ENCODE data around the gene TUBB1. TPM values are rescaled to one million over a fixed set of nuclear protein-coding genes. Genes with fewer than 3 reads are reported as not detected.

The TUBB1 gene
- total RNA-seq (not detected), polyA plus RNA-seq (ENCODE audit: insufficient read depth, low read depth, low replicate concordance) (0.17 TPM)
- long read RNA-seq, donor 1 = 0 reads
- long read RNA-seq, donor 2, partial matches to known transcripts = 166 of 1,573 reads
- long read RNA-seq, donor 2, other reads (novel, unspliced or antisense) = 1,406 of 1,573 reads
- long read RNA-seq, donor 3 = 0 reads
- long read RNA-seq, donor 4, partial matches to known transcripts = 0 of 1 reads
- long read RNA-seq, donor 4, other reads (novel, unspliced or antisense) = 0 of 1 reads
- long read RNA-seq, donor 5 = 0 reads
- long read RNA-seq, donor 6, partial matches to known transcripts = 4,089 of 4,097 reads
- long read RNA-seq, donor 6, other reads (novel, unspliced or antisense) = 7 of 4,097 reads
- long read RNA-seq, donor 7 = 0 reads
- long read RNA-seq, donor 8, partial matches to known transcripts = 0 of 2 reads
- long read RNA-seq, donor 8, other reads (novel, unspliced or antisense) = 0 of 2 reads
- long read RNA-seq, donor 9, partial matches to known transcripts = 0 of 1 reads
- long read RNA-seq, donor 9, other reads (novel, unspliced or antisense) = 0 of 1 reads
- long read RNA-seq, donor 10 = 0 reads

- FAIRE-seq (no peak), DNase-seq (no peak)
- intact Hi-C loops (cut with DNase I) = no loop called here
- no peaks in the 10 kb centered on the region for H3K9me3 ChIP-seq (ENCODE audit: control insufficient read depth in 2 of 3, insufficient read depth in 1 of 3, low read length in 3 of 3)
- H3K27ac ChIP-seq (ENCODE audit: low read depth in 2 of 2, low read length in 2 of 2) = no peak within 1 kb of the TSS
- no peak for TF ChIP-seq CTCF (IDR thresholded peaks at IDR 0.05; ENCODE audit: borderline replicate concordance, extremely low read depth, insufficient read depth)
- H3K4me3 ChIP-seq (ENCODE audit: low read length in 3 of 3) = no peak within 1 kb of the TSS
- peaks cover 0 to 7% (median 1%) of the 10 kb centered on the region in 3 donors for H3K36me3 ChIP-seq (ENCODE audit: control insufficient read depth in 2 of 3, insufficient read depth in 3 of 3, low read length in 3 of 3)
- H3K27me3 ChIP-seq (ENCODE audit: control insufficient read depth, insufficient read depth, low read length) = no peaks in the 10 kb centered on the region
- no peak within 1 kb of the TSS for H3K9ac ChIP-seq (ENCODE audit: low read length in 3 of 3)
- no peaks in the 10 kb centered on the region for H3K4me1 ChIP-seq (ENCODE audit: control insufficient read depth in 2 of 3, insufficient read depth in 2 of 3, low read depth in 1 of 3, low read length in 3 of 3)
Measured at GRCh38 chr20:59019217-59019616, at the start of gene TUBB1. Gene TUBB1 (plus strand): TSS chr20:59019429. CDS start chr20:59019523, 94 bp downstream.

- no peak for TF ChIP-seq CTCF (IDR thresholded peaks at IDR 0.05; ENCODE audit: borderline replicate concordance, extremely low read depth, insufficient read depth)
- FAIRE-seq (no peak), DNase-seq (no peak)
- Histone ChIP-seq H3K9me3 (ENCODE audit: control insufficient read depth in 2 of 3, insufficient read depth in 1 of 3, low read length in 3 of 3) (peaks cover 0 to 5% (median 0%) of the 10 kb centered on the region in 3 donors), H3K4me3 (ENCODE audit: low read length in 3 of 3) (no peak overlapping the region), H3K36me3 (ENCODE audit: control insufficient read depth in 2 of 3, insufficient read depth in 3 of 3, low read length in 3 of 3) (no peaks in the 10 kb centered on the region), H3K4me1 (ENCODE audit: control insufficient read depth in 2 of 3, insufficient read depth in 2 of 3, low read depth in 1 of 3, low read length in 3 of 3) (no peaks in the 10 kb centered on the region), H3K27me3 (ENCODE audit: control insufficient read depth, insufficient read depth, low read length) (no peaks in the 10 kb centered on the region), H3K9ac (ENCODE audit: low read length in 3 of 3) (no peak overlapping the region), H3K27ac (ENCODE audit: low read depth in 2 of 2, low read length in 2 of 2) (no peak overlapping the region)
- intact Hi-C loops (cut with DNase I) = no loop called here
Measured at GRCh38 chr20:58969439-58969838, 49.8 kb upstream of the TUBB1 start.

GRCh38 chr20:58970146-58970545 is 49.1 kb upstream of the TUBB1 start:
- intact Hi-C loops (cut with DNase I) = no loop called here
- DNase-seq (no peak), FAIRE-seq (no peak)
- H3K27me3 ChIP-seq (ENCODE audit: control insufficient read depth, insufficient read depth, low read length) = no peaks in the 10 kb centered on the region
- no peak overlapping the region for H3K27ac ChIP-seq (ENCODE audit: low read depth in 2 of 2, low read length in 2 of 2)
- TF ChIP-seq CTCF (IDR thresholded peaks at IDR 0.05; ENCODE audit: borderline replicate concordance, extremely low read depth, insufficient read depth) = no peak
- no peak overlapping the region for H3K9ac ChIP-seq (ENCODE audit: low read length in 3 of 3)
- H3K4me1 ChIP-seq (ENCODE audit: control insufficient read depth in 2 of 3, insufficient read depth in 2 of 3, low read depth in 1 of 3, low read length in 3 of 3) = no peaks in the 10 kb centered on the region
- no peak overlapping the region for H3K4me3 ChIP-seq (ENCODE audit: low read length in 3 of 3)
- no peaks in the 10 kb centered on the region for H3K36me3 ChIP-seq (ENCODE audit: control insufficient read depth in 2 of 3, insufficient read depth in 3 of 3, low read length in 3 of 3)
- H3K9me3 ChIP-seq (ENCODE audit: control insufficient read depth in 2 of 3, insufficient read depth in 1 of 3, low read length in 3 of 3) = peaks cover 0 to 5% (median 0%) of the 10 kb centered on the region in 3 donors

All from kidney (tissue), 22 donors.